Islet of Langerhans (tissue), 1 donor: ENCODE measurements around the gene SH2D4B.

ENCODE experiments used
- FAIRE-seq: peaks from one replicate; lab custom pipeline; 2011; peaks lifted over from hg19 to GRCh38; lab: Jason Lieb, UNC

SH2D4B gene

DNA sequence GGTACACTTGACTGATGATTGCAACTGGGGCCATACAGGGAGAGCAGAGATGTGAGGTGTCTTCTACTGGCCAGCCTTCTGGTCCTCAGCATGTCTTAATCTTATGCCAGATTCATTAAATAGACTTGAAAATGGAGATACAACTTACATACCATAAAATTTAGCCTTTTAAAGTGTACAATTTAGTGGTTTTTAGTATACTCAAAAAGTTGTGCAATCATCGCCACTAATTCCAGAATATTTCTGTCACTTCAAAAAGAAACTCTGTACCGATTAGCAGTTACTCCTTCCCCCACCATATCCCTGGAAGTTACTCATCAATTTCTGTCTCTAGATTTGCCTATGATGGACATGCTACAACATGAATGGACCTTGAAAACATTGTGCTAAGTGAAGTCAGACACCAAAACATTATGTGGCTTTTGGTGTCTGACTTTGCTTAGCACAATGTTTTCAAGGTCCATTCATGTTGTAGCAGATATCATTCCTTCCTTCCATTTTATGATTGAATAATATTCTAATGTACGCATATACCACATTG is 53.0 kb downstream of the SH2D4B start:
- FAIRE-seq: no peak

- no peak for FAIRE-seq
Measured at GRCh38 chr10:80596391-80597257, 58.9 kb downstream of the SH2D4B start.

GRCh38 chr10:80598084-80598798 is 60.5 kb downstream of the SH2D4B start:
- no peak for FAIRE-seq

DNA sequence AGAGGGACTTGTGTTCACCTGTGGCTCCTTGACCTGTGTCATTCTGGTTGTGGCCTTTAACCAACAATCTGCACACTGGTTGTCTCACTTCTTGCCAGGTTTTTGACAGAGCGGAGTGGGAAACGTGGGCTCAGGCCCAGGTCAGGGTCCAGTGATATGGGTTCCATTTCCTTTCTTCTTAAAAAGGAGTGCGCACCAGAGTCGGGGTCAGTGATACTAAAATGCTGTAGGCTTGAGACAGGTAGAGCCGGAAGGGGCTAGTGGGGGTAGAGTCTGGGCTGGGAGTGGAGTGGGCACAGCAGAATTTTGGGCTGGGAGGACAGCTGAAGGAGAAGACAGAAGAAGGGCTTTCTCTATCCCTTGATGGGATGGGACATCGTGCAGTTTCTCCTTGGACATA is 61.2 kb downstream of the SH2D4B start:
- no peak for FAIRE-seq

DNA sequence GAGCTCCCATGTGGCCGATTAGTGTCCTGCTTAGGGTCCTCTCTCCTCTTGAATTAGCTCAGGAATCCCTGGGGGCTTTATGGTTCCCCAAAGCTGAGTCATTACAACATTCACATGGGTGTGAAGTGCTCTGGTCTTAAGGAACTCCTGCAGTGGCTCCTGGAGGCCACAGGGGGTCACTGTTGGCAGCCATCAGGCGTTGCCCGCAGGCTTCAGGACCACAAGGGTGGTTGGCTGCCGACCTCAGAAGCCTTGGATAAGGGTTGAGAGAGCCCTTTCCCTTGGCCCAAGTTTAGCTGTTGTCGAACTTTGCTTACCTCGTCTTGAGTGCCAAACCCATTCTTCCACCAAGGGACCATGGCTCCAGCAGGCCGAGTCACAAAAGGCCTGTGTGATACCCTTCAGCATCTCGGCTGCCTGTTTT is 61.7 kb downstream of the SH2D4B start:
- no peak for FAIRE-seq

DNA sequence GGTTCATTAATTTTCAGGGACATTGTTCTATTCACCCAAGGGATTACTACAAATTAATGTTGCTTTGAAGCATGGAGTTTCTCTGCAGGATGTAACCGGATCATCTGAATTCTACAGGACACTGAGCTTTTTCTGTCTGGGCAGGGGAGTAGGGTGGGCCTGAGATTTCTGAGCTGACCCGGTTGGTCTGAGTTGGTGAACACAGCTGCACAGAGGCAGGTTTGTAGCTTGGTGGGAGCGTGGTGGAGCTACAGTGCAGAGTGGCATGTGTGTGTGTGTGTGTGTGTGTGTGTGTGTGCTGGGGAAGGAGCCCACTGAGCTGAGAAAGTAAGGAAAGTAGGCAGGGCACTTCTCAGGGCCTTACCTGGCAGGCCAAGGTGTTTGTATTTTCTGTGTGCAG is 62.6 kb downstream of the SH2D4B start:
- FAIRE-seq: no peak

GRCh38 chr10:80602881-80603280 is 65.2 kb downstream of the SH2D4B start:
- no peak for FAIRE-seq

- no peak for FAIRE-seq
Measured at GRCh38 chr10:80603516-80603915, 65.8 kb downstream of the SH2D4B start.

DNA sequence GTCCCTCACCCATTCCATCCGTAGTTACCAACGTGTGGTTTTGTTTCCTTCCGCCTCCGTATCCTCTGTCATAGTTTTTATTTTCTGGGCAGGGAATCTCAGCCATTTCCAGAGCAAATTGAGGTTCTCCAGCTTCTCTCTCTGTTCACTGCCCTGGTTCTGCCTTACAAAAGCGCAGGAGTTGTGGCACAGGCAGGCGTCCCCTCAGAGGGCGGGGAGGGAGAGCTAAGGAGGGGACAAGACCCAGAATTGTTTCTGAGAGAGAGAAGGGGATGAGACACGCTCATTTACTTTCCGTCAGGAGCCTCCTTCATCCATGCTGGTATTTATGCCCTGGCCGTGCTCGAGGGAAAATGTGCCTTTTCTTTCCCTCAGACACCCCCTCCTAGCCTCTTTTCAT is 71.0 kb downstream of the SH2D4B start:
- FAIRE-seq: no peak

DNA sequence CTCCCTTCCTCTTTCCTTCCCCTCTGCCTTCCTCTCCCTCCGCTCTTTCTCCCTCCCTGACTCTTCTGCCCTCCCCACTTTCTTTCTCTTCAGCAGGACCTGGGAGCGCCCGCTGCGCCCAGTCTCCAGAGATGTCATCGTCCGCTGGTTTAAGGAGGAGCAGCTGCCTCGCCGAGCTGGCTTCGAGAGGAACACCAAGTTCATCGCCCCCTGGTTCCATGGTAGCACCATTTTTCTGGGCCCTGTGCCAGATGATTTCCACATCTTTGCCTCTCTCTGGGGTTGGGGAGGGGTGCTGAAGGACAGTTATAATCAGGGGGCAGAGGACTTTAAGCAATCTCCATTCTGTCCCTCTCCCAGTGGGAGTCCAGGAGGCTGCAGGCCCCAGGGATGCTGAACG is 71.6 kb downstream of the SH2D4B start:
- no peak for FAIRE-seq

GRCh38 chr10:80611481-80612185 is 73.9 kb downstream of the SH2D4B start:
- no peak for FAIRE-seq

DNA sequence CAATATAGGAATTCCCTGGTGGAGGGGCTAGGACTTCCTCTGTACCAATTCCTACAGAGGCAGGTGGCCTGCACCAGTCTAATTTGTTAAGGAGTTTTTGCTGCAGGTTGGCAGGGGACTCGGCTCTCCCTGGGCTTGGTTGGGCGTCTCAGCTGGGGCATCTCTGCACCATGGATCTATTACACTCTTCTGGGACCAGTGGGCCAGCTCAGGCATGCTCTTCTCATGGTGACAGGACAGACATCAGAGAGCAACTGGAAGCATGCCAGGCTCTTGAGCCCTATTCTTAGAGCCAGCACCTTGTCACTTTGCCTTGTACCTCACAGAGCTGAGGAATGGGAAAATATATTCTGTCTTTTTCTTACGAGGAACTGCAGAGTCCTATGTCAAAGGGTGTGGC is 74.6 kb downstream of the SH2D4B start:
- FAIRE-seq: no peak

DNA sequence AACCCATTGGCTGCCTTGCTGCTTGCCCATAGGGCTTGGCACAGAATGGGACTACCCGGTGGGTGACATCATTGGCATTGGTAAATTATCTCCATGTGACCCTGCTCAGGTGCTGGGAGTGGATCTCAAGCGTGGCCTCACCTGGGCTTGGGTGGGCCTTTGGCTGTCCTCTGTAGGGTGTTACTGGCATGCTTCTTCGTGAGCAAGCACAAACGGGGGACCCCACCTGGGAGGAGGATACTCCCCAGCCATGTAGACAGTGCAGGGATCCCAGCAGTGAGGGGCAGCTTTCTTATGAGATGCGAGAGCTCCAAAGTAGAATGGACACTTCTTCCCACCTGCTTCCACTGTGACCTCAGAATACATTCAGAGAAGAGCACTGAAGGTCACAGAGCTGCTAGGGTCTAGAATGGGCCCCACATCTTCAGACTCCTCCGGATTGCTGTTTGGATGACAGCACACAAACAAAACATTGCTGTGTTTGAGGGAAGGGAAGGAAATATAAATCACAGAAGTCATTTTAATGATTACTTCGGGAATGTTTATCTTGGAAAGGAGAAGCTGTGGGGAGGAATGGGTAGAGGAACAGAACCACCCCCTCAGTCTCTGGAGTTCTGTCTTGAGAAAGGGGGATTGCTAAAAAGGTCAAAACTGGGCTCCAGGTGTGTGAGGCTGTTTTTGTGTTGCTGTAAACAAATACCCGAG is 75.9 kb downstream of the SH2D4B start:
- no peak for FAIRE-seq

GRCh38 chr10:80614576-80615416 is 77.1 kb downstream of the SH2D4B start:
- FAIRE-seq: no peak

GRCh38 chr10:80617807-80618206 is 80.1 kb downstream of the SH2D4B start:
- FAIRE-seq: no peak

DNA sequence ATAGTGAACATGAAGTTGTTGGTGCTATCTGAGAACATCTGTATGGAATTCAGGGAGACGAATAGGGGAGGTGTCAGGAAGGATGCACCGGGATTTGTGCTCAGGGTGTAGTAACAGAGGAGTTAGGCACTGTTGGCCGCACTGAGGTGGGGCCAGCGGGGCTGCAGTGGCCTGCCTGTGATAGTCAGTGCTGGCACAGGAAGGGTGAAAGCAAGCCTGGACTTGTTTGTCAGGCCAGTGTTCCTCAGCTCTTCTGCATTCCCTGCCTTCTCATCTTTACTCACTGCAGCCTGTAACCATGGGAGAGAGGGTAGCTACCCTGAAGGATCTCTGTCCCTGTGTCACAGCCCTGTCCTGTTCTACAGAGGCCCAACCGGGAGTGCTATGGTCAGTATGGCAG is 81.3 kb downstream of the SH2D4B start:
- FAIRE-seq: no peak

DNA sequence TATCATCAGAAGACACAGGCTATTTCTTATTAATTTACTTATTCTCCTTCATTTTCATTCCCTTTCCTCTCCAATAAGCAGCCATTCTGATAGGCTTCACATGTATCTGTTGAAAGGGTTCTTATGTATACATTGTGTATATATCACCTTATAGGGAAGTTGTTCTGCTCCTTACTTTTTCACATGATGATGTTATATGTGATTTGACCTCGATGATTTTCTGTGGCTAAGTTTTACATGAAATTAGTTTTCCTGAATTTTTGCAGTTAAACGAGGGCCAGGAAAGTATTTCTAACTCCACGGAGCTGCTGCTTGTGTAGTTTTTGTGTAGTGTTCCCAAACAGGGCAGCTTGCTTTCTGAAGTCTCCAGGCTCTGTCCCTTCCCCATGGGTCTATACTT is 84.5 kb downstream of the SH2D4B start:
- no peak for FAIRE-seq

GRCh38 chr10:80630324-80630723 is 92.6 kb downstream of the SH2D4B start:
- FAIRE-seq: no peak

DNA sequence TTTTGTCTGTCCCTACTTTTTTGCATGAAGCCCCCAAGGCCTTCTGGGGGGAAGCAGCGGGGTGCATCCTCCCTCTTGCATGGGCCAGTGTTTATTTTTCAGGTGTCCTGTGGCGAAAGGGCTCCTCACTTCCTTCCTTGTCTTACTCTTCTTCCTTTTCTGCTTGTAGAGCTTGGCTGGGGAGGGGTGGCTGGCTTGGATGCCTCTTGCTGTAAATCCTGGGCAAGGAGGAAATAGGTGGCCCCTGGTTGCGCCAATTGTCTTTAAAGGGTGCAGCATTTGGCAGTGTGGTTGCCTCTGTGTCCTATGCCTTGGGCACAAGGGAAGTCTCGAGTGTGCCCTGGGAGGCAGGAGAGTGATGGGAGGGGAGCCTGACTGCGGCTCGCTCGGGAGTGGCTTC is 95.0 kb downstream of the SH2D4B start:
- no peak for FAIRE-seq

GRCh38 chr10:80633383-80633860 is 95.7 kb downstream of the SH2D4B start:
- FAIRE-seq: no peak

- FAIRE-seq: no peak
Measured at GRCh38 chr10:80633910-80634309, 96.2 kb downstream of the SH2D4B start.
